T-helper 17 cell (primary cell): Measurements from ENCODE around the gene TIPIN. TPM values are rescaled to one million over a fixed set of nuclear protein-coding genes. Genes with fewer than 3 reads are reported as not detected.

Experiments
- ATAC-seq: fragments of 150-1000 bp; cut with Tn5 transposase; 2 replicates; pipeline ENCODE4 v1.10.0; 2021; ENCODE audit warnings: mild to moderate bottlenecking, moderate library complexity
- DNase-seq, 3 donors: peaks; one replicate each; pipeline versions ENCODE4 v3.0.0 to v3.0.0-alpha.2; 2020 to 2021
- H3K9me3 ChIP-seq: one replicate; pipeline ENCODE4 v1.7.0; 2013; ENCODE audit warnings: low read length, mild to moderate bottlenecking; ENCODE audit not compliant: control insufficient read depth, poor library complexity, severe bottlenecking
- H3K27ac Mint-ChIP-seq: one replicate; pipeline ENCODE4 v1.8.0; 2022; ENCODE audit warnings: mild to moderate bottlenecking, moderate library complexity, mixed read lengths
- H3K27me3 Mint-ChIP-seq: one replicate; pipeline ENCODE4 v1.8.0; 2022; ENCODE audit warnings: mixed read lengths
- H3K36me3 Mint-ChIP-seq: one replicate; pipeline ENCODE4 v1.8.0; 2022; ENCODE audit warnings: low read depth, mixed read lengths
- H3K4me1 Mint-ChIP-seq: one replicate; pipeline ENCODE4 v1.8.0; 2022; ENCODE audit warnings: mild to moderate bottlenecking, mixed read lengths
- H3K4me3 Mint-ChIP-seq: one replicate; pipeline ENCODE4 v1.8.0; 2022; ENCODE audit warnings: mild to moderate bottlenecking, moderate library complexity, mixed read lengths
- total RNA-seq, 4 donors: library from RNA in 2 of 4; stranded (reverse) in 2 of 4; gene quantifications; one replicate each; pipeline ENCODE4 v1.2.3 and lab custom pipeline; 2022 to 2026

TIPIN gene
- total RNA-seq, 2 donors from 2014 or later: 2.9 to 4.2 TPM

- Mint-ChIP-seq H3K4me3 (no peak overlapping the region), H3K4me1 (peaks cover 20% of the 10 kb centered on the region), H3K36me3 (no peaks in the 10 kb centered on the region), H3K27me3 (no peaks in the 10 kb centered on the region), H3K27ac (no peak overlapping the region)
- DNase-seq: no peak
- ATAC-seq: no peak
- no peaks in the 10 kb centered on the region for H3K9me3 ChIP-seq
These were observed 66.0 kb downstream of the TIPIN start for GRCh38 chr15:66290518-66290917.

- H3K27ac Mint-ChIP-seq: no peak overlapping the region
- H3K4me1 Mint-ChIP-seq: peaks cover 20% of the 10 kb centered on the region
- DNase-seq (no peak), ATAC-seq (no peak)
- no peak overlapping the region for H3K4me3 Mint-ChIP-seq
- H3K9me3 ChIP-seq: no peaks in the 10 kb centered on the region
- no peaks in the 10 kb centered on the region for H3K36me3 Mint-ChIP-seq
- H3K27me3 Mint-ChIP-seq: no peaks in the 10 kb centered on the region
These were observed 66.5 kb downstream of the TIPIN start for GRCh38 chr15:66290007-66290406.

- no peak for ATAC-seq
- Mint-ChIP-seq H3K27me3 (no peaks in the 10 kb centered on the region), H3K27ac (no peak overlapping the region), H3K36me3 (no peaks in the 10 kb centered on the region), H3K4me1 (peaks cover 14% of the 10 kb centered on the region), H3K4me3 (no peak overlapping the region)
- H3K9me3 ChIP-seq: no peaks in the 10 kb centered on the region
- no peak for DNase-seq
These were observed 67.8 kb downstream of the TIPIN start for GRCh38 chr15:66288551-66289185.

DNA sequence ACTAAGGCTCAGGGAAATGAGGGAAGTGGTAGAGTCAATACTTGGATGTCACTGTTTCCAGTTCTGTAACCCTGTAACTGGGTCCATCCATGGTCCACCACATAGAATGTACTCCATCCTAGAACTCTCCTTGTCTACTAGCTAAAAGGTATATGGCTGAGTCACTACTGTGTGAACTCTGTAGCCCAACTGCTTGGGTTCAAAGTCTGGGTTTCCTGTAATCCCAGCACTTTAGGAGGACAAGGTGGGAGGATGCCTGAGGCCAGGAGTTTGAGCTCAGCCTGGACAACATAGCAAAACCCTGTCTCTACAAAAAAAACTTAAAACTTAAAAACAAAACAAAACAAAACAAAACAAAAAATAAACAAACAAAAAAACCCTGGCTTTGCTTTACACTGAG, 68.4 kb downstream of the TIPIN start:
- no peak overlapping the region for H3K4me3 Mint-ChIP-seq
- H3K27me3 Mint-ChIP-seq: no peaks in the 10 kb centered on the region
- no peaks in the 10 kb centered on the region for H3K36me3 Mint-ChIP-seq
- H3K4me1 Mint-ChIP-seq: peaks cover 14% of the 10 kb centered on the region
- no peak overlapping the region for H3K27ac Mint-ChIP-seq
- ATAC-seq (no peak), DNase-seq (no peak)
- no peaks in the 10 kb centered on the region for H3K9me3 ChIP-seq

- DNase-seq: no peak
- H3K27me3 Mint-ChIP-seq: no peaks in the 10 kb centered on the region
These were observed 68.9 kb downstream of the TIPIN start for GRCh38 chr15:66287461-66288057.

More at GRCh38 chr15:66287461-66288057, 68.9 kb downstream of the TIPIN start:
- Mint-ChIP-seq H3K4me3 (no peak overlapping the region), H3K27ac (no peak overlapping the region), H3K36me3 (no peaks in the 10 kb centered on the region), H3K4me1 (peaks cover 13% of the 10 kb centered on the region)
- H3K9me3 ChIP-seq: no peaks in the 10 kb centered on the region
- no peak for ATAC-seq

Other genes with a start within 250 kb of the TIPIN start
- not detected for gene MEGF11, start 102.9 kb downstream of the TIPIN start, total RNA-seq
- gene DIS3L, start 63.1 kb downstream of the TIPIN start, total RNA-seq: 10 to 100 TPM; 22.1 to 22.3 TPM
- gene MAP2K1, start 30.2 kb upstream of the TIPIN start, total RNA-seq: 10 to 100 TPM; 39.2 to 57.3 TPM
- gene SNAPC5, start 141.1 kb upstream of the TIPIN start, total RNA-seq: 10 to 100 TPM; 15.1 to 20.5 TPM
- gene RPL4, start 148.2 kb upstream of the TIPIN start, total RNA-seq: 1,000 to 10,000 TPM; 3,651 to 3,689 TPM
- gene ZWILCH, start 148.6 kb upstream of the TIPIN start, total RNA-seq: 10 to 100 TPM in 1 of 2 donors, 1 to 10 TPM in 1; 5.6 to 10.5 TPM
- not detected for gene LCTL, start 209.3 kb upstream of the TIPIN start, total RNA-seq